Right renal cortex interstitium (tissue), 3 donors: ENCODE data around the gene TOR2A. TPM values are rescaled to one million over a fixed set of nuclear protein-coding genes. Genes with fewer than 3 reads are reported as not detected.

Source experiments
- DNase-seq, 3 donors: peaks; one replicate each; pipeline ENCODE4 v3.0.0-alpha.2; 2013; ENCODE audit warnings: low read depth in 3 of 3, low spot score in 2 of 3
- polyA plus RNA-seq, 3 donors: library from polyadenylated mRNA; unstranded; fragments of 120-200 nt; gene quantifications; one replicate each; pipeline ENCODE4 v1.2.1, GENCODE V29; 2013; ENCODE audit not compliant: insufficient read length in 3 of 3

Gene TOR2A
- polyA plus RNA-seq, 3 donors: 12.3 to 15.6 (median 13.4) TPM

GRCh38 chr9:127744398-127745110 is 9.5 kb upstream of the TOR2A start:
- DNase-seq: no peak

- peak; percentile 41 to 66 (median 62) for DNase-seq
Observed at GRCh38 chr9:127742435-127743088, 7.5 kb upstream of the TOR2A start.

- DNase-seq: peak in 1 of 3 donors; percentile 51
Observed at GRCh38 chr9:127741831-127742434, 6.8 kb upstream of the TOR2A start.

DNA sequence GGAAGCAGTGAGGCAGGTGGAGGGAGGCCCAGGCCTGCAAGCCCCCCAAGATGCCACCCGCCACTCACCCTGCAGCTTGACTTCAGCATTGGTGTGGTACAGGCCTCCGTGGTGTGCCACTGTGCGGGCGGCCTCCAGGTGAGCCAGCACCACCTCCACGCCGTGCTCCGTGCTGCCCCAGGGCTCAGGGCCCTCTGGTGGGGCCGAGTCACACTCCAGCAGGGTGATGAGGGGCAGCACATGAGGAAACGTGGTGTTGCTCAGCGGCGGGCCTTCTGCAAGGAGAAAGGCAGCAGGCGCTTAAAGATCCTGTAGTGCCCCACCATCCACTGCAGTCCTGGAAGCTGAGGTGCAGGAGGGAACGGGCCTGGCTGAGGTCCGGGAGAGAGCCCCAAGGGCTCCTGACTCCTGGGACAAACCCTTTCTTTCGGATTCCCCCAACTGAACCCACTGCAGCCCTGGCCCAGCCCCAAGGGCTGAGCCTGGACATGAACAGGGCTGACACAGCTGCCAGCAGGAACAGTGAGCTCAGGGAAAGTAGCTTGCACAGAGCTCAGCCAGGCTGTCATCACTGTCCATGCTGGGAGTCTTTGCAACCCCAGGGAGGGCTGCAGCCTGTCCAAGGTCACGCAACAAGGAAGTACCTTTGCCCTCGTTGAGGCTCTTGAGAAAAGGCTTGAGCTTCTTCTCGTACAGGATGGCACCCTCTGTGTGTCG is 4.7 kb upstream of the TOR2A start:
- no peak for DNase-seq

GRCh38 chr9:127738666-127739065 is 3.6 kb upstream of the TOR2A start:
- DNase-seq: no peak

DNA sequence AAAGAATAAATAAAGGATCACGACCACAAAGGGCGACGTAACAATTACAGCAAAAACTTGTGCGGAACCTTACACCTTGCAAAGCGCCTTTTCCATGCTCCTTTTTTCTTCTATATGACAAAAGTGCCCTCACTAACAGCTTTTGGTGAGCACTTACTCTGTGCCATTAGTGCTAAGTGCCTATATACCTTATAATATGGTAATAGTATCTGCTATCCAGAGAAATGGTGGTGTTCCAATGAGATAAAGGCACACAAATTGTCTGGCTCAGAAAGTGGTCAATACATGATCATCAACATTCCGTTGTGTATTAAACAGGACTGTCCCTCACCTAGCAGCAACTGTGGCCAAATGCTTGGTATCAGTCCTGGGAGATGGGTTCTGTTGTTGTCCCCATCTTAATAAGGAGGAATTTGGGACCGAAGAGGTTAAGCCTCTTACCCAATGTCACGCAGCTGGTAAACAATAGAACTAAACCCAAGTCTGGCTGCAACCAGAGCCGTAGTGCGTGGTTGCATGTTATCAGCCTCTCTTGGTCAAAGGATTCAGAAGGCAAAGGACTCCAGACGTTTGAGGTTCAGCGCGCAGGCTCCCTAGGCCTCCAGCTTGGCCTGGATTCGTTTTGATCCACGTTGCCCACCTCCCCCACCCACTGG is 564 bp upstream of the TOR2A start:
- no peak for DNase-seq

- no peak for DNase-seq
Observed at GRCh38 chr9:127734247-127734746, 797 bp downstream of the TOR2A start.

GRCh38 chr9:127733614-127734013 is 1.5 kb downstream of the TOR2A start:
- no peak for DNase-seq

DNA sequence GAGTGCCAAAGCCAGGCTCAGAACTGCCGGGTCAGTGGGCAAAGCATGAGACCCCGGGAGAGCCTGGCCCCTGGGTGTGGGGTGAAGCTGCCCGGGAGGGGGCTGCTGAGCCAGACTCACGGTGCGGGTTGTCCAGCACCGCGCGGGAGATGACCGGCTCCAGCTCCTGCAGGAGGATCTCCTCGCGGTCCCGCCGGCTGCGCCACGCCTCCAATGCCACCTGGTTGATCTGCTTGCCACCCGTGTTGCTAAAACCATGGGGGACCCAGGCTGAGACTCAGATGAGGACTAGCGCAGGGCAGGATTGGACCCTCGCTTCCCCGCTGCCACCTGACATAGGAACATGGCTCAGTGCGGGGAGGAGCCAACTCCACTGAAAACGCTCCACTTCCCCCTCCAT is 2.6 kb downstream of the TOR2A start:
- DNase-seq: no peak

GRCh38 chr9:127731938-127732337 is 3.2 kb downstream of the TOR2A start:
- DNase-seq: no peak

DNA sequence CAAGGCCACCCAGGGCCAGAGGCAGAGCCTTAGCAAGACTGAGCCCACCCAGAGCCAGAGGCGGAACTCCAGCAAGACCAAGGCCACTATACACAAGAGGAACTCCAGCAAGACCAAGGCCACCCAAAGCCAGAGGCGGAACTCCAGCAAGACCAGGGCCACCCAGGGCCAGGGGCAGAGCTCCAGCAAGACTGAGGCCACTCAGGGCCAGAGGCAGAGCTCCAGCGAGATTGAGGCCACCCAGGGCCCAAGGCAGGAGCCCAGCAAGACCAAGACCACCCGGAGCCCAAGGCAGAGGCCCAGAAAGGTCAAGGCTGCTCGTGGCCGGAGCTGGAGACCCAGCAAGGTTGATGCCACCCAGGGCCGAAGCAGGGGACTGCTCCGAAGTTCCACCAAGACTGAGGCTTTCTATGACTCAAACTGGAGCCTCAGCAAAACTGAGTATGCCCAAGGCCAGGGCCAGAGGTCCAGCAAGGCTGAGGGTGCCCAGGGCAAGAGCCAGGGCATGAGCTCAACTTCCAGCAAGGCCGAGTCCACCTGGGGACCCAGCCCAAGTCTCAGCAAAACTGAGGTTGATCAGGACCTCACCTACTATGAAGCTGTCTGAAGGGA is 4.2 kb downstream of the TOR2A start:
- no peak for DNase-seq

- DNase-seq: no peak
Observed at GRCh38 chr9:127730262-127730661, 4.8 kb downstream of the TOR2A start.

DNA sequence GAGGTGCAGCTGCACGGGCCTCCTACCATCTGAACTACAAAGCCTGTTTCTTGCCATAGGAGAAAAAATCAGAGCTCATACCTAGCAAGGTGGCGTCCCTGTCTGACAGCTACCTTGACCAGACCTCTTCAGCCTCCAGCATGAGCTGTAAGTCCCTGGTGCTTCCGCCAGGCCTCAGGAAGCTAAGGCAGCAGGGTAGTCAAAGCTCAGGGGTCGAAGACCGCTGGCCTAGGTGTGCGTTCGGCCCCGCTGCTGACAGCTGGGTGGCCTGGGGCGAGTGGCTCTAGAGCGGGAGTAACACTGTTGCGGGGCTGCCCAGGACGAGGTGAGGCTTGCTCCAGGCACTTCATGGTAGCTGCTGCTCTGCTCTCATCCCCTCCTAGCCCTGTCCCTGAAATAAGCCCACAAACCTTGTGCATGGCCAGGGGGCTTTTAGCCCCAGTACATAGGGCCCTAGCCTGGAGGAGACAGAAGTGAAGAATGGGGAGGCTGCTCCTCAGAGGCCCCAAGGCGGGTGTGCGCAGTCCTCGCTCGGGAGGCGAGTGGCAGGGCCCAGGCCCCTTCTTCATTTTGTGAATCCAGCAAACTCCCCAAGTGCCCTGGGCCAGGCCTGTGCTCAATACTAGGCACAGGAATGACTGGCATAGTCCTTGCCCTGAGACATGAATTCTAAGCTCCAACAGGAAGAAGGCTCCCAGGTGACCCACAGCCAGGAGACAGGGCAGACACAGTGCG is 5.4 kb downstream of the TOR2A start:
- no peak for DNase-seq

DNA sequence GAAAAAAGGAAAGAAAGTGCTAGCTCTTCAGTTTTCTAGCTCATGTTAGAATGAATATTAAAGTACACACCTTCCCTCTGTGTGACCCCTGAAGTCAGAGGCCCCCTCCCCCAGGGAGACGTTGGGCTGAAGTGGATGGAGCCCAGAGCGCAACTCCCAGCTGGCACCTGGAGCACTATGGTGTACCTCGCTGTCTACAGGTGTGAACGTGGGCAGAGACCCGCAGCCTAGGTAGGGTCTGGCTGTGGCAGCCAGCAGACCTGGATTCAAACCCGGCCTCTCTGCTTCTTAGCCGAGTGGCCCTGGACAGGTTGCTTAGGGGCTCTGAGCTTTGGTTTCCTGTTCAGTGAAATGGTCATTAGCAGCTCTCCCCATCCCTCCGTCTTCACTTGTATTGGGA is 6.3 kb downstream of the TOR2A start:
- DNase-seq: no peak

GRCh38 chr9:127726871-127727270 is 8.2 kb downstream of the TOR2A start:
- no peak for DNase-seq

- no peak for DNase-seq
Observed at GRCh38 chr9:127724012-127724411, 11.1 kb downstream of the TOR2A start.

DNA sequence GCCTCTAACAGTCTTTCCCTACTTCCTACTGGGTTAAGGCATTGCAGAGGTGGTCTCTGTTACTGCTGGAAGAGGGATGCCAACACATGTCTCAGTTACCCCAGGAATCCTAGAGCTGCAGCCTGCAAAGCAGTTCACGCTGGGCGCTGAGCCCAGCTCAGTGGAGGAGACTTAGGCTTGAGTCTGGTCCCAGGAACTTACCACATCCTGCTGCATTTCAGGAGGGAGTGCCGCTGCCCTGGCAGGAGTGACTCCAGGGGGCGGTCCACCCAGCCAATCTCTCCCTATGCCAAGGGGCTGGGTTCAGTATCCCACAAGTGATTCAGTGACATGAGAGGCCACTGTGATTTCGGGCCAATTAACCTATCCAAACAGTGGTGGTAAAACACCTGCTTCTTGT is 11.7 kb downstream of the TOR2A start:
- DNase-seq: no peak

GRCh38 chr9:127723013-127723412 is 12.1 kb downstream of the TOR2A start:
- no peak for DNase-seq

GRCh38 chr9:127722055-127722745 is 12.9 kb downstream of the TOR2A start:
- DNase-seq: no peak
